ENCODE measurements around the gene SVIL. TPM values are rescaled to one million over a fixed set of nuclear protein-coding genes. Genes with fewer than 3 reads are reported as not detected.
"Not testable (repeated sequence)": the region's sequence is repeated elsewhere in the genome, so short reads cannot be mapped to it uniquely, and the experiment has no call there.

Gene SVIL
- total RNA-seq, 2 experiments from 2014 or later: 12.5 to 17.0 TPM

DNA sequence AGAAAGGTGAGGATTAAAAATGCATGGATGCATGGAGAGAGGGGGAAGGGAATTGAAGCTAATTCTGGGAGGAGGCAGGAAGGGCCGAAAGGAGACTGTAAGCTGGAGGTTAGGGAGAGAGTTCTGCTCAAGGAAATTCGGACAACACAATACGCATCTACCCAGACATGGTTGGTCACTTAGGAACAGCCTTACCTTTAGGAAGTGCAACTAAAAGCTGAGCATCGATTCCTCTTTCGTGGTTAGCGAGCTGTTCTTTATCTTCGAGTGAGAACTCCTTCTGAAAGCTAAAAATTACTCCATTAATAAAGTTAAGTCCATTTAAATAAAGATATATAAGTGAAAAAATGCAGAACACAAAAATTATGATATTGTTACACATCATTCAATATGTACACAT lies 71.8 kb downstream of the SVIL start:
- H3K4me3 Mint-ChIP-seq; H3K9me3 Mint-ChIP-seq (ENCODE audit: low read depth); ATAC-seq; H3K27me3 Mint-ChIP-seq; POLR2A ChIA-PET; intact Hi-C loops (cut with DNase I, micrococcal nuclease); H3K4me1 Mint-ChIP-seq; DNase-seq; H3K27ac Mint-ChIP-seq: not testable (repeated sequence)
- CTCF ChIA-PET: interaction anchor here (0.5 kb wide), 1 partner anchor 28 kb away, joined by 4 read pairs; no protein-coding TSS in a partner anchor
- H3K36me3 Mint-ChIP-seq (ENCODE audit: low read depth): peaks cover 16% of the 10 kb centered on the region

DNA sequence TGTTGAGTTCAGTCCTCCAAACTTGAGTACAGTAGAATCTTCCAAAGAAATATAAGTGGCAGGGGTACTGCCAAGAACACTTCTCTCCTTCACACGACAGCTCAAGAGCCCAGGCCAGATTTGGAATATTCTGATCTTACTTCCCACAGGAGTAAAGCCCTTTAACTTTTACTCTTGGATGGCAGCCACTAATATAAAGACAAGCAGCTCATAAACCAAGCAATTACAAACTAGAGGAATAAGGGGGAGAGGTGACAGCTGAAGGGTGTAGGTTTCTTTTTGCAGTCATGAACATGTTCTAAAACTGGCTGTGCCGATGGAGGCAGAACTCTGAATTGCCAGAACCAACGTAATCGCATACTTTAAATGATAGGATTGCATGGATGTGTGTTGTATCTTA lies 74.8 kb downstream of the SVIL start:
- Mint-ChIP-seq H3K27me3 (no peaks in the 10 kb centered on the region), H3K4me1 (no peaks in the 10 kb centered on the region), H3K4me3 (no peak overlapping the region), H3K27ac (no peak overlapping the region), H3K9me3 (ENCODE audit: low read depth) (no peaks in the 10 kb centered on the region), H3K36me3 (ENCODE audit: low read depth) (peaks cover 13% of the 10 kb centered on the region)
- ChIA-PET POLR2A (no interaction called here), CTCF (no interaction called here)
- intact Hi-C loops (cut with DNase I, micrococcal nuclease): no loop called here
- DNase-seq (no peak), ATAC-seq (no peak)

DNA sequence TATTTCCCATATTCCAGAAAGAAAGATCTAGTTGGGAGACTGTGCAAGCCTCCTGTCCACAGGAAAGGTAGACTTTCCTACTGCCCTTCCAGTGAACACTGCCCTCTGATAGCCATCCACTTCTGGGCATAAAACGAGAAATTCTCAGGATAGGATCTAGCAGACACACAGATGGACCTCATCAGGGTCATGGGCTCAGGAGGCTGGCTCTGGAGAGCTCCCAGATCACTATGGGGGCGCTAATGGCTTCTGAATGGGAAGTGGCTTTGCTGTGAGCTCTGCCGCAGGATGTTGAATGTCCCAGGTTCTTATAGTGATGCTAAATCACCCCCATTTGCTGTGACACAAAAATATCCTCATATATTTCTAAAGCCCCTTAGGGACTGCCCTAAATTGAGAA lies 77.1 kb downstream of the SVIL start:
- Mint-ChIP-seq H3K27me3 (no peaks in the 10 kb centered on the region), H3K4me1 (no peaks in the 10 kb centered on the region), H3K27ac (no peak overlapping the region), H3K9me3 (ENCODE audit: low read depth) (no peaks in the 10 kb centered on the region), H3K36me3 (ENCODE audit: low read depth) (peaks cover 18% of the 10 kb centered on the region), H3K4me3 (no peak overlapping the region)
- DNase-seq: no peak
- no peak for ATAC-seq
- ChIA-PET POLR2A (no interaction called here), CTCF (interaction anchor here (0.9 kb wide), 1 partner anchor 23 kb away, joined by 4 read pairs; no protein-coding TSS in a partner anchor)
- intact Hi-C loops (cut with DNase I, micrococcal nuclease): no loop called here

DNA sequence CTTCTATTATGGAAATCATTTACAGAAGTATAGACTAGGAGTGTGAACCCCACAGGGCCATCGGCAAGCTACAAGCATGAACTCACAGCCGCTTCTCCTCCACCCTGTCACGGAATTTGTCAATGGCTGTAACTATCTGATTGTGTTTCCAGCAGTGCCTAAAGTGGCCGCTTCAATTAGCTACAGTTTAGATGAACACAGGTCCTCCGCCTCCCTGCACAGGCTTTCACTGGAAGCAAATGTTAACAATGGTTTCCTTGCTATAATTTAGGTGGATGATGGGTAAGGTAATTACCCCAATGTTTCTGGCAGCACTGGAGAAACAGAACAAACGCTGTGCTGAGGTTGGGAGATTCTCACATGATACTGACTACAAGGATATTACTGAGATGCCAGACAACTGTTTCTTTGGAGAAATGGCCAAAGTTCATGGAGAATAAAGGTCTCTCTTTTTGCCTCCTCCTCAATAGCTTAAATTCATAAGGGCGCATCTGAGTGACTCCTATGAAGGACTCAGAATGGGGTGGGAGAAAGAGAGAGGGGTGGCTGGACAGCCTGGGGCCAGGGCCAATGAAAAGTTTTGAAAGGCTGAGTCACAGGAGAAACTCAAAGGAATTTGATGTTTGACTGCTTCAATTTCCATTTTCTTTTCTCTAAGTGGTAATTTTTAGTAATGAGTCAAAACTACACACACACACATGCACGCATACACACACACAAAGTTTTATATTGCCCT lies 78.9 kb downstream of the SVIL start:
- H3K27ac Mint-ChIP-seq: no peak overlapping the region
- H3K4me1 Mint-ChIP-seq: no peaks in the 10 kb centered on the region
- ChIA-PET POLR2A (no interaction called here), CTCF (interaction anchor here (0.7 to 1.6 kb wide), 3 partner anchors 180 to 411 kb away, joined by 3 to 6 read pairs (median 3); no protein-coding TSS in a partner anchor)
- ATAC-seq (no peak), DNase-seq (no peak)
- no peak overlapping the region for H3K4me3 Mint-ChIP-seq
- intact Hi-C loops (cut with DNase I, micrococcal nuclease): no loop called here
- no peaks in the 10 kb centered on the region for H3K27me3 Mint-ChIP-seq
- H3K36me3 Mint-ChIP-seq (ENCODE audit: low read depth): peaks cover 15% of the 10 kb centered on the region
- H3K9me3 Mint-ChIP-seq (ENCODE audit: low read depth): no peaks in the 10 kb centered on the region

DNA sequence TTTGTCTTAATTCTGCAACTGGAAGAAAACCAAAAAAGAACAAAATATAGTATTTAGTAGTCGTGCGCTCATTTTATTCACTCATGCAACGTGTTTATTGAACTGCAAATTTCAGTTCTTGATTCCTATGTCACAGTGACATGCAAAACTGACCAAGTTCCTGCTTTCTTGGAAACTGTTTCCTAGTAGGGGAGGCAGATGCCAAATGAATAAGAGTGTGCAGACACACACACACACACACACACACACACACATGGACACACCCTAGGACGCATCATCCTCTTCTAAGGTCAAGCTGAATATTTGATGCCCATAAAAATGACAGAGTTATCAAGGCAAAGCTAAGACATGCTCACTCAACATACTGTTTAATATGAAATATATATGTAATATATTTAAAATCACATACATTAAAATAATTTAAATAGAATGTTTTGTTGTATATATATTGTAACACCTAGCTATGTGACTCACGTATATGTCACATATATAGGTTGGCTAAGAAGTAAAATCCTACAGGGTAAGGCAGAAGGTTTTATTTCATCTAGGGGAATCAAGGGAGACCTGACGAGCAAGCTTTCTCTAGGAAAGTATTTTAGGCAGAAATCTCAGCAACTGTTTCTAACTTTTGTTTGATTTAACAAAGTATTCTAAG lies 79.6 kb downstream of the SVIL start:
- ChIA-PET POLR2A (no interaction called here), CTCF (interaction anchor here (0.7 to 1.6 kb wide), 3 partner anchors 181 to 412 kb away, joined by 3 to 6 read pairs (median 3); no protein-coding TSS in a partner anchor)
- no peaks in the 10 kb centered on the region for H3K4me1 Mint-ChIP-seq
- ATAC-seq (no peak), DNase-seq (no peak)
- no peaks in the 10 kb centered on the region for H3K9me3 Mint-ChIP-seq (ENCODE audit: low read depth)
- intact Hi-C loops (cut with DNase I, micrococcal nuclease): no loop called here
- H3K27ac Mint-ChIP-seq: no peak overlapping the region
- peaks cover 22% of the 10 kb centered on the region for H3K36me3 Mint-ChIP-seq (ENCODE audit: low read depth)
- H3K27me3 Mint-ChIP-seq: no peaks in the 10 kb centered on the region
- no peak overlapping the region for H3K4me3 Mint-ChIP-seq

DNA sequence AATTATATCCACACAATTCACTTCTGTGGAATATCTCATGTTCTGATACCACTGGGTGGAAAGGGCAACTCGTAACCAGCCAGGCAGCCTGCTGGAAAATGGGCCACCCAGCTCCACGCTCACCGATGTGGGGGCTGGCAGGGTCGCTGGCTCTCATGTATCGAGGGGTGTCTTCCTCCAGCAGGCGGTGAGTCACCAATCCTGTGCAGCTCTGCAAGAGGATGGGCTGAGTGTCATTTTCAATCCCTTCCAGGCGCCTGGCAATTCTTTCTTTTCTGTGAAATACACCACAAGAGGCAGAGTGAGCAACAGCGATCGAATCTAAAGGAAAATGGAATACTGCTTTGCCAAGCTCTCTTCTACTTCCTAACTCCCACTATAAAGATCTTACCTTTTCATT lies 80.1 kb downstream of the SVIL start:
- Mint-ChIP-seq H3K36me3 (ENCODE audit: low read depth) (peaks cover 25% of the 10 kb centered on the region), H3K27me3 (no peaks in the 10 kb centered on the region), H3K4me1 (no peaks in the 10 kb centered on the region), H3K9me3 (ENCODE audit: low read depth) (no peaks in the 10 kb centered on the region), H3K4me3 (no peak overlapping the region), H3K27ac (no peak overlapping the region)
- ChIA-PET CTCF (interaction anchor here (1.1 to 1.6 kb wide), 2 partner anchors 182 to 412 kb away, joined by 3 to 6 read pairs; no protein-coding TSS in a partner anchor), POLR2A (no interaction called here)
- intact Hi-C loops (cut with DNase I, micrococcal nuclease): no loop called here
- ATAC-seq: peak; percentile 39
- DNase-seq: peak; percentile 10

DNA sequence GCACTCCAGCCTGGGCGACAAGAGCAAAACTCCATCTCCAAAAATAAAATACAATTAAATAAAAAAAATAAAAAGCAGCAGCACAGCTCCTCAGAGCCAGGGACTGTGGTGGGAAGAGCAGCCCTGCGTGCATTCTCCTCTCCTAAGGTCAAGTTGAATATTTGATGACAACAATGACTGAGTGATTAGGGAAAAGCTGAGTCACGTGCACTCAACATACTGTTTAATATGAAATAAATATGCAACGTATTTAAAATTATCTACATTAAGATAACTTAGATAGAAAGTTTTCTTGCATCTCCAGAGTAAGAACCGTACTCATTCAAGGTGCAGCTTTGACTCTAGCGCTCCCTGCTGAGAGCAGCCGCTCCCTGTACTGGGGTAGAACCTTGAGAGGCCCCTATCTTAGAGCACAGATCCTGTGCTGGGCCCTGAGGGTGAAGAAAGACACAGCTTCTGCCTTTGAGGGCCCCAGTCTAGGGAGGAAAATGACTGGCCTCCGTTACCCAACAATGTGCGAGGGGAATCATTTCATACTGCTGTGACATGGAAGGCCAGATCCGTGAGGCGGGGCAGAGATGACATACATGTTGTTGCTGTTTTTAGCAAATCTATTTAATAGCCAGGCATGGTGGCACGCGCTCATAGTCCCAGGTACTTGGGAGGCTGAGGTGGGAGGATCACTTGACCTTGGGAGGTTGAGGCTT lies 81.1 kb downstream of the SVIL start:
- no peak for ATAC-seq
- ChIA-PET POLR2A (no interaction called here), CTCF (interaction anchor here (0.9 to 1.1 kb wide), 2 partner anchors 27 to 57 kb away, joined by 4 to 5 read pairs; no protein-coding TSS in a partner anchor)
- Mint-ChIP-seq H3K27me3 (no peaks in the 10 kb centered on the region), H3K9me3 (ENCODE audit: low read depth) (no peaks in the 10 kb centered on the region), H3K36me3 (ENCODE audit: low read depth) (peaks cover 26% of the 10 kb centered on the region), H3K4me1 (peaks cover under 1% of the 10 kb centered on the region), H3K27ac (no peak overlapping the region), H3K4me3 (no peak overlapping the region)
- DNase-seq: no peak
- intact Hi-C loops (cut with DNase I, micrococcal nuclease): no loop called here

DNA sequence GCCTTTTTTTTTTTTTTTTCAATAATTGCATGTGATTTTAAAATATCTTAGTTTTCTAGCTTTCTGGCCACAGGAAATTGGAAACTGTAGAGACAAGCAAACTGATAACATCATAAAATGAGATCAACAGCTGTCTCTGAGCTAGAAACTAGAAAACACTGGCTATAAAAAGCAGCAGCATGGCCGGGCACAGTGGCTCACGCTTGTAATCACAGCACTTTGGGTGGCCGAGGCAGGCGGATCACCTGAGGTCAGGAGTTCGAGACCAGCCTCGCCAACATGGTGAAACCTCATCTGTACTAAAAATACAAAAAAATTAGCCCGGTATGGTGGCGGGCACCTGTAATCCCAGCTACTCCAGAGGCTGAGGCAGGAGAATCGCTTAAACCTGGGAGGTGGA lies 81.7 kb downstream of the SVIL start:
- intact Hi-C loops (cut with DNase I, micrococcal nuclease); ATAC-seq; H3K27ac Mint-ChIP-seq; H3K27me3 Mint-ChIP-seq; H3K4me1 Mint-ChIP-seq; H3K9me3 Mint-ChIP-seq (ENCODE audit: low read depth); H3K4me3 Mint-ChIP-seq; DNase-seq: not testable (repeated sequence)
- peaks cover 30% of the 10 kb centered on the region for H3K36me3 Mint-ChIP-seq (ENCODE audit: low read depth)
- CTCF ChIA-PET: interaction anchor here (0.9 to 1.3 kb wide), 3 partner anchors 11 to 56 kb away, joined by 3 to 5 read pairs (median 4); no protein-coding TSS in a partner anchor
- POLR2A ChIA-PET: interaction anchor here (0.6 kb wide), 1 partner anchor 193 kb away, joined by 3 read pairs; no protein-coding TSS in a partner anchor

DNA sequence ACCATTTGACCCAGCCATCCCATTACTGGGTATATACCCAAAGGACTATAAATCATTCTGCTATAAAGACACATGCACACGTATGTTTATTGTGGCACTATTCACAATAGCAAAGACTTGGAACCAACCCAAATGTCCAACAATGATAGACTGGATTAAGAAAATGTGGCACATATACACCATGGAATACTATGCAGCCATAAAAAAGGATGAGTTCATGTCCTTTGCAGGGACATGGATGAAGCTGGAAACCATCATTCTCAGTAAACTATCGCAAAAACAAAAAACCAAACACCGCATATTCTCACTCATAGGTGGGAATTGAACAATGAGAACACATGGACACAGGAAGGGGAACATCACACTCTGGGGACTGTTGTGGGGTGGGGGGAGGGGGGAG lies 85.3 kb downstream of the SVIL start:
- H3K4me3 Mint-ChIP-seq, CTCF ChIA-PET: not testable (repeated sequence)

DNA sequence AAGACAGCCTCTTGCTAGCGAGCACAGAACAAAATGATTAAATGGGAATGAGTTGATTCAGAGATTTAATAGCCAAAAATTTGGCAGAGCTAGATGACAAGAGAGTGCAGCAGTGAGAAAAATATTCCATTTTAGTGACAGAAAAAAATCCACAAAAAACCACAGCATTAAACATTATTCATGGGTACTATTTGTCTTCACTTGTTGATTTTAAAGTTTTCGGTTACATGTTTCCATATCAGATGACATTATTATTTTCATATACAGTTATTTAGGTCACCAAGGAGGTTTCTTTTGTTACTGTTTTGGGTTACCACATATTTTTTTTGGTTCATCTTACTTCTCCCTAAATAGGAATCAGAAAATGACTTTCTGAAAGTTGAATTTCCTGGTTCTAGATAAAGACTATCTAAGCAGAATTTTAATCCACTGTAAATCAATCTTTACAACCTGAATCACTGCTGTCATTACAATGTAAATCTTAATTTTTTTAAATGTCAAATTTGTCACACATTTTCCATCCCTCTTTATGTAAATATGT lies 87.9 kb downstream of the SVIL start:
- intact Hi-C loops (cut with DNase I, micrococcal nuclease): no loop called here
- Mint-ChIP-seq H3K4me1 (peaks cover 11% of the 10 kb centered on the region), H3K9me3 (ENCODE audit: low read depth) (no peaks in the 10 kb centered on the region), H3K36me3 (ENCODE audit: low read depth) (peaks cover 25% of the 10 kb centered on the region), H3K27ac (no peak overlapping the region), H3K4me3 (no peak overlapping the region), H3K27me3 (no peaks in the 10 kb centered on the region)
- no peak for ATAC-seq
- ChIA-PET POLR2A (no interaction called here), CTCF (no interaction called here)
- DNase-seq: no peak

More for the DNA sequence above, 85.3 kb downstream of the SVIL start:
- DNase-seq; H3K27ac Mint-ChIP-seq; intact Hi-C loops (cut with DNase I, micrococcal nuclease); ATAC-seq; H3K27me3 Mint-ChIP-seq; H3K9me3 Mint-ChIP-seq (ENCODE audit: low read depth); POLR2A ChIA-PET: not testable (repeated sequence)
- peaks cover 25% of the 10 kb centered on the region for H3K36me3 Mint-ChIP-seq (ENCODE audit: low read depth)
- peaks cover 11% of the 10 kb centered on the region for H3K4me1 Mint-ChIP-seq

DNA sequence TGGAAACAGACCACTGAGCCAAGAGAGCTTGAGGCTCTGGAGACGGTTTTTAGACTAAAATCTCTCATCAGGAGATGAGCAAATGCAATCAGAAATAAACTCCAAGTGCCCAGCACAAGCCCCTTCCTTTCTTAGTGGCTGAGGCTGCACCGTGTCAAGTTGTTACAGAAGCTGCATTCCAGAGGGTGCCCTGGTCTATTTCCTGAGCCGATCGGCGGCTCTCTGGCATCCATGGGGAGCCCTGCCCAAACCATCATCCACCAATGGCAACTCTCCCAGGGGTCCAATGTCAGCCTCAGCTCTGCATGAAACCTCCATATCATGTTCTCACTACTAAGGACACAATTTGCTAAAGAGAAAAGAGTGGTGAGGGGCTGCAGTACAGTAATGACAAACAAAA lies 89.6 kb downstream of the SVIL start:
- no peak overlapping the region for H3K27ac Mint-ChIP-seq
- intact Hi-C loops (cut with DNase I, micrococcal nuclease): no loop called here
- no peaks in the 10 kb centered on the region for H3K9me3 Mint-ChIP-seq (ENCODE audit: low read depth)
- no peak overlapping the region for H3K4me3 Mint-ChIP-seq
- no peak for DNase-seq
- POLR2A ChIA-PET: interaction anchor here (0.5 kb wide), 1 partner anchor 202 kb away, joined by 3 read pairs; no protein-coding TSS in a partner anchor
- peaks cover 11% of the 10 kb centered on the region for H3K4me1 Mint-ChIP-seq
- no peaks in the 10 kb centered on the region for H3K27me3 Mint-ChIP-seq
- ATAC-seq: no peak
- H3K36me3 Mint-ChIP-seq (ENCODE audit: low read depth): peaks cover 10% of the 10 kb centered on the region
- CTCF ChIA-PET: no interaction called here

Measured in activated CD4-positive, alpha-beta T cell treated with anti-CD3 and anti-CD28 coated beads for 36 hours (primary cell).